Hematopoietic multipotent progenitor cell treated with erythropoietin and hydrocortisone succinate and interleukin-3 and kit ligand, for 8 days (in vitro differentiated cells): Measurements from ENCODE around the gene ST8SIA1.

Source experiments
- DNase-seq: peaks from one replicate; pipeline ENCODE4 v3.0.0-alpha.2; 2015

Gene ST8SIA1

GRCh38 chr12:22276867-22277266 is 57.6 kb downstream of the ST8SIA1 start:
- no peak for DNase-seq

GRCh38 chr12:22276313-22276712 is 58.2 kb downstream of the ST8SIA1 start:
- no peak for DNase-seq

GRCh38 chr12:22275843-22276242 is 58.7 kb downstream of the ST8SIA1 start:
- no peak for DNase-seq

- DNase-seq = no peak
These were observed 62.0 kb downstream of the ST8SIA1 start for GRCh38 chr12:22272335-22273151.

- no peak for DNase-seq
These were observed 63.5 kb downstream of the ST8SIA1 start for GRCh38 chr12:22271023-22271422.

GRCh38 chr12:22268973-22269372 is 65.5 kb downstream of the ST8SIA1 start:
- DNase-seq = no peak

- no peak for DNase-seq
These were observed 66.1 kb downstream of the ST8SIA1 start for GRCh38 chr12:22268406-22268805.

- no peak for DNase-seq
These were observed 68.4 kb downstream of the ST8SIA1 start for GRCh38 chr12:22266101-22266500.

- DNase-seq = no peak
These were observed 70.1 kb downstream of the ST8SIA1 start for GRCh38 chr12:22264380-22264779.

- no peak for DNase-seq
These were observed 72.2 kb downstream of the ST8SIA1 start for GRCh38 chr12:22262309-22262708.

- DNase-seq = no peak
These were observed 77.4 kb downstream of the ST8SIA1 start for GRCh38 chr12:22257100-22257499.

- no peak for DNase-seq
These were observed 77.9 kb downstream of the ST8SIA1 start for GRCh38 chr12:22256605-22257004.

GRCh38 chr12:22256041-22256441 is 78.5 kb downstream of the ST8SIA1 start:
- no peak for DNase-seq

- no peak for DNase-seq
These were observed 79.4 kb downstream of the ST8SIA1 start for GRCh38 chr12:22255097-22255496.

GRCh38 chr12:22254478-22254877 is 80.0 kb downstream of the ST8SIA1 start:
- no peak for DNase-seq

GRCh38 chr12:22252057-22252456 is 82.5 kb downstream of the ST8SIA1 start:
- DNase-seq = no peak

- no peak for DNase-seq
These were observed 83.7 kb downstream of the ST8SIA1 start for GRCh38 chr12:22250762-22251161.

- no peak for DNase-seq
These were observed 85.9 kb downstream of the ST8SIA1 start for GRCh38 chr12:22248571-22249115.

GRCh38 chr12:22248121-22248520 is 86.4 kb downstream of the ST8SIA1 start:
- no peak for DNase-seq

GRCh38 chr12:22246217-22246846 is 88.2 kb downstream of the ST8SIA1 start:
- no peak for DNase-seq

GRCh38 chr12:22242726-22243125 is 91.8 kb downstream of the ST8SIA1 start:
- no peak for DNase-seq

GRCh38 chr12:22238211-22238610 is 96.3 kb downstream of the ST8SIA1 start:
- no peak for DNase-seq

- no peak for DNase-seq
These were observed 99.9 kb downstream of the ST8SIA1 start for GRCh38 chr12:22234561-22234960.

- no peak for DNase-seq
These were observed 102.7 kb downstream of the ST8SIA1 start for GRCh38 chr12:22231836-22232235.
